ENCODE results near the gene FXYD6. TPM values are rescaled to one million over a fixed set of nuclear protein-coding genes. Genes with fewer than 3 reads are reported as not detected.

FXYD6 gene
- total and polyA plus RNA-seq, 8 donors: 2.7 to 48.0 (median 8.9) TPM

DNA sequence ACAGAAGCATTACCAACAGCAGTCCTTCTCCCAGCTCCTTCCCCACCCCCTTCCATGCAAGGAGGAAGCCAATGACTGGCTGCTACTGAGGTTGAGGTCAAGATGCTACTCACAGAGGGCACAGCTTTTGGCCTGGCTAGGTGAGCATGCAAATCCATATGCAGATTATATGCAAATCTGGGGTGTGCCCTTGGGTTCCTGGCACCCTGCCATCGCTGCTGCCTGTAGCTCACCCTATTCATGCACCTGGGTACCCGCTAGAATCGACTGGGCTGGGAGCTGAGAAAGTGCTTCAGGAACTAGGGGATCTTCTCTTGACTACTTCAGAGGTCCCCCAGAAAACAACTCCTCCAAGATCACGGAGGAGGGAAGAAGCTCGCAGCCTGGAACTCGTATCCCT, 83.5 kb downstream of the FXYD6 start:
- 68 to 70% methylated on average over 6 of the region's 6 CpGs for WGBS, 2 donors
- FAIRE-seq (no peak), ATAC-seq (no peak), DNase-seq (no peak)
- Histone ChIP-seq H3K4me1 (peaks cover 6 to 7% (median 7%) of the 10 kb centered on the region in 3 donors), H3K4me3 (no peak overlapping the region), H3K9me3 (no peaks in the 10 kb centered on the region), H3K27ac (no peak overlapping the region), H3K36me3 (no peaks in the 10 kb centered on the region), H3K27me3 (peaks cover 0 to 7% (median 2%) of the 10 kb centered on the region in 4 donors)
- intact Hi-C loops (cut with DNase I): no loop called here
- TF ChIP-seq, protein P1, sequence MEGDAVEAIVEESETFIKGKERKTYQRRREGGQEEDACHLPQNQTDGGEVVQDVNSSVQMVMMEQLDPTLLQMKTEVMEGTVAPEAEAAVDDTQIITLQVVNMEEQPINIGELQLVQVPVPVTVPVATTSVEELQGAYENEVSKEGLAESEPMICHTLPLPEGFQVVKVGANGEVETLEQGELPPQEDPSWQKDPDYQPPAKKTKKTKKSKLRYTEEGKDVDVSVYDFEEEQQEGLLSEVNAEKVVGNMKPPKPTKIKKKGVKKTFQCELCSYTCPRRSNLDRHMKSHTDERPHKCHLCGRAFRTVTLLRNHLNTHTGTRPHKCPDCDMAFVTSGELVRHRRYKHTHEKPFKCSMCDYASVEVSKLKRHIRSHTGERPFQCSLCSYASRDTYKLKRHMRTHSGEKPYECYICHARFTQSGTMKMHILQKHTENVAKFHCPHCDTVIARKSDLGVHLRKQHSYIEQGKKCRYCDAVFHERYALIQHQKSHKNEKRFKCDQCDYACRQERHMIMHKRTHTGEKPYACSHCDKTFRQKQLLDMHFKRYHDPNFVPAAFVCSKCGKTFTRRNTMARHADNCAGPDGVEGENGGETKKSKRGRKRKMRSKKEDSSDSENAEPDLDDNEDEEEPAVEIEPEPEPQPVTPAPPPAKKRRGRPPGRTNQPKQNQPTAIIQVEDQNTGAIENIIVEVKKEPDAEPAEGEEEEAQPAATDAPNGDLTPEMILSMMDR (IDR thresholded peaks at IDR 0.05): no peak

DNA sequence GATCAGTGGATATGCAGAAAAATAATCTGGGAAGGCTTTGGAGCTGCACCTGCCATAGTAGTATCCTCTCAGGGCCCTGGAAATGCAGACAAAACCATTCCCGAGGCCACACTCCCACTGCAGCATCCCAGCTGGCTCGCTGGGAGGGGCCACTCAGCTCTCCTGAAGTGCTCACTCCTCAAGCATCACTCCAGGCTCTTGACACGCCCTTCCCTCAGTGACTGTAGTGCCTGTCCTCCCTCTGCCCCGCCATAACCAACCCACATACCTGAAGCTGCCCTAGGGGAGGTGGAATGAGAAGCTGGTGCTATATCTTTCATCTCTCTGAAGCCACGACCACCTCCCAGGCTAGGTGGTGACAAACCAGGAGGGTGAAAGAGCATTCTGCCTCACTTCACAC, 84.2 kb downstream of the FXYD6 start:
- DNase-seq (no peak), FAIRE-seq (no peak), ATAC-seq (no peak)
- Histone ChIP-seq H3K4me1 (peaks cover 6 to 7% (median 7%) of the 10 kb centered on the region in 3 donors), H3K36me3 (no peaks in the 10 kb centered on the region), H3K27me3 (peaks cover 0 to 7% (median 2%) of the 10 kb centered on the region in 4 donors), H3K4me3 (no peak overlapping the region), H3K9me3 (no peaks in the 10 kb centered on the region), H3K27ac (no peak overlapping the region)
- 72 to 74% methylated on average over 5 of the region's 5 CpGs for WGBS, 2 donors
- intact Hi-C loops (cut with DNase I): no loop called here
- TF ChIP-seq, protein P1 (IDR thresholded peaks at IDR 0.05): no peak

DNA sequence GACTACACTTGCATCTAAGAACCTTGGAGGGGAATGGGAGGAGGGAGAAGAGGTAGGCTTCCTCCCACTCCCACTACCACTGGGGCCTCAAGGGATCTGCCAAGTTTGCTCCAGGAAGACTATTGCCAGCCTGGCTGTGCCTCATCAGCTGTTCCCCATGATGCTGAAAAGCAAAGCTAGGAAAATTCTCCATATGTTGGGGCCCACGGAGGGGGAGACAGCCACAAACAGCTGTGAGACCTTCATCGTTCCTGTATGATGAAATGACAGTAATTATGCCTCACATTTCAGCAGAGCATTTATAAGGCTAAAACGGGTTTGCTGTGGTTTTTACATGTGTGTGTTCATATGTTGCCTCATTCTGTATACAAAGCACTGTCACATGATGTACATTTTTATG, 86.2 kb downstream of the FXYD6 start:
- FAIRE-seq (no peak), ATAC-seq (no peak), DNase-seq (no peak)
- Histone ChIP-seq H3K9me3 (no peaks in the 10 kb centered on the region), H3K27me3 (peaks cover 0 to 4% (median 0%) of the 10 kb centered on the region in 4 donors), H3K27ac (no peak overlapping the region), H3K36me3 (no peaks in the 10 kb centered on the region), H3K4me1 (no peaks in the 10 kb centered on the region), H3K4me3 (no peak overlapping the region)
- TF ChIP-seq, protein P1 (IDR thresholded peaks at IDR 0.05): no peak
- intact Hi-C loops (cut with DNase I): no loop called here
- 46 to 48% methylated on average over 3 of the region's 3 CpGs for WGBS, 2 donors

DNA sequence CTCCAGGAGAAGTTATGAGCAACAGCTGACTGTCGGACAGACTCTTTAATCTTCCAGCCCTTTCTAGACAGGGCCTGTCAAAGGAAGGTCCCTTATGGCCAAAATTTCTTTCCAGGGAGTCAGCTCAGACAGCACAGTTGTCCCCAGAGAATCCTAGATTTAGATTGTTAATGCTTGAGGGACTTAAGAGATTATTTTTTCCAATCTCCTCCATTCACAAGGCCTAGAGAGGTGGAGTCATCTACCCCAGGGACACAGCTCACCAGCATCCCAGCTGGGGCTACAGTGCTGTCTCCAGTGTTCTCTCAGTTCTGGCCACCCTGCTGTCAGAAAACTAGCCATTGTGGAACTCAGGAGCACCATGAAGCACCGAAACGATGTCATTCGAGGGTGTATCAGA, 87.2 kb downstream of the FXYD6 start:
- H3K4me3 ChIP-seq: no peak overlapping the region
- TF ChIP-seq, protein P1 (IDR thresholded peaks at IDR 0.05): no peak
- FAIRE-seq (no peak), DNase-seq (no peak), ATAC-seq (no peak)
- no peaks in the 10 kb centered on the region for H3K36me3 ChIP-seq
- intact Hi-C loops (cut with DNase I): no loop called here
- H3K9me3 ChIP-seq: no peaks in the 10 kb centered on the region
- 54 to 74% methylated on average over 4 of the region's 4 CpGs for WGBS, 2 donors
- no peak overlapping the region for H3K27ac ChIP-seq
- peaks cover 0 to 4% (median 0%) of the 10 kb centered on the region in 4 donors for H3K27me3 ChIP-seq
- H3K4me1 ChIP-seq: no peaks in the 10 kb centered on the region

Other genes with a start within 250 kb of the FXYD6 start
- gene DSCAML1, start 79.4 kb downstream of the FXYD6 start, total RNA-seq: 1 to 10 TPM in 5 of 6 donors, under 1 TPM in 1; 0.69 to 2.7 (median 1.8) TPM
- gene DSCAML1, start 79.4 kb downstream of the FXYD6 start, polyA plus RNA-seq: 1 to 10 TPM; 1.7 to 1.9 TPM
- 100 to 1,000 TPM; 220 to 395 (median 314) TPM for gene FXYD2, start 51.9 kb downstream of the FXYD6 start, total RNA-seq
- 1,000 to 10,000 TPM; 1,418 to 2,509 TPM for gene FXYD2, start 51.9 kb downstream of the FXYD6 start, polyA plus RNA-seq
- gene TMPRSS13, start 52.7 kb upstream of the FXYD6 start, total RNA-seq: 1 to 10 TPM; 1.4 to 8.2 (median 2.0) TPM
- gene TMPRSS13, start 52.7 kb upstream of the FXYD6 start, polyA plus RNA-seq: 1 to 10 TPM; 3.2 TPM
- 10 to 100 TPM in 1 of 6 donors, 1 to 10 TPM in 3, under 1 TPM in 2; 0.60 to 15.5 (median 4.0) TPM for gene IL10RA, start 109.7 kb upstream of the FXYD6 start, total RNA-seq
- 1 to 10 TPM; 1.8 to 2.4 TPM for gene IL10RA, start 109.7 kb upstream of the FXYD6 start, polyA plus RNA-seq
- 1 to 10 TPM in 1 of 6 donors, under 1 TPM in 3, not detected in 2; 0.39 to 2.2 (median 0.65) TPM for gene TMPRSS4, start 200.4 kb upstream of the FXYD6 start, total RNA-seq
- under 1 TPM in 1 of 2 donors, not detected in 1; 0.15 TPM for gene TMPRSS4, start 200.4 kb upstream of the FXYD6 start, polyA plus RNA-seq
- gene SMIM35, start 210.3 kb upstream of the FXYD6 start, total RNA-seq: not detected
- gene SMIM35, start 210.3 kb upstream of the FXYD6 start, polyA plus RNA-seq: under 1 TPM in 1 of 2 donors, not detected in 1; 0.02 TPM